ENCODE measurements around the gene UTRN.

The UTRN gene

GRCh38 chr6:144284783-144285547, at the start of gene UTRN:
TSS of gene UTRN (plus strand) at chr6:144285335. CDS start at chr6:144291829, 6,494 bp downstream.
- peak in 2 of 3 donors; percentile 28 to 37 for DNase-seq (ENCODE audit: low read depth in 3 of 3)

DNA sequence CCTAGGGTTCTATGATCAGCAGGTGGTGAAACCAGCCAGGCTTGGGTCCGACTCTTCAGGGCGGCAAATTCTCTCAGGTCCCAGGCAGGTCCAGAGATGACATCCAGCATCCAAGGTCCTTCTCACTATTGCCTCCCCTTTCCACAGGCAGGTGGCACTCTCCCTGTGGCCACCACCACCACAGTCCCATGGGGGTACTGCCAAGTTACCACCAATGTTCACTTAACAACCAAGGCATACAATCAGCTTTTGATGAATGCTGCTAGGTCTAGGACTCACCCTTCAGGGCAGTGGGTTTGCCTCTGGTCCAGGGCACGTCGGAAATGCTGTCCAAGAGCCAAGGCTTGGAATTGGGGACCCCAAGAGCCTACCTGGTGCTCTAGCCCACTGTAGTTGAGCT, 40.4 kb upstream of the UTRN start:
- no peak for DNase-seq (ENCODE audit: low read depth in 3 of 3)

DNA sequence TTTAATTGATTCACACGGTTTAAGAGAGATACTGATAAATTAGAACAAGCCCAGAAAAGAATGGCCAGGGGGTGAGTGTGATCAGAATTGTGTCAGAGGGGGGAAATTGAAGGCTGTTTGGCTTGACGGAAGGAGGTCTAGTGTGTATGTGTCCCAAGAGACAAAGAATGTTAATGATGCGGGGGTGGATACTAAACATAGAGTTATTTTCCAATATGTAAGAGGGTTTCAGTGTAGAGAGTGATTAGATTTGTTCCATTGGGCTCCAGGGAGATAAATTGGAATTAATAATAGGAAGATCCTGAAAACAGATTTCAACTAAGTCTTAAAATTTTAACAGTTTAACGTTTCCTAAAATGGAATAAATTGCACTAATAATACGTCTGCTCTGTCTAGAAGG, 38.1 kb upstream of the UTRN start:
- no peak for DNase-seq (ENCODE audit: low read depth in 3 of 3)

GRCh38 chr6:144248003-144248402, 37.1 kb upstream of the UTRN start:
- no peak for DNase-seq (ENCODE audit: low read depth in 3 of 3)

- no peak for DNase-seq (ENCODE audit: low read depth in 3 of 3)
Observed at GRCh38 chr6:144248476-144249301, 36.4 kb upstream of the UTRN start.

GRCh38 chr6:144250276-144250675, 34.9 kb upstream of the UTRN start:
- DNase-seq (ENCODE audit: low read depth in 3 of 3), result no peak

DNA sequence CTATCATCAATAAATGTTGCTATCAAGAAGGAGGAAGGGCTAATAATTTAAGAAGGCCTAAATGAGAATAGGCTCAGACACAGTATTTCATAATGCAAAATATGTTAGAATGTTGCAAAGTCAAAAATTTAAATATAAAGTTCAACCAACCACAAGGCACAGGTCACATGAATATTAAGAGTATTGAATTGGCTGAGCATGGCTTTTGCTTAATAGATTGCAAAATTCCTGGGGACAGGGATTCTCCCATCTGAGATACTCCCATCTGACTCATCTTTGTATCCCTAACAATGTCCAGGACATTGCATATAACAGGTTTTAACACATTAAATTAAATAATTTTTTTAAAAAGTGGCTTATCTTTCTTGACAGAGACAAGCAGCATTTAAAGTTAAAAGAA, 32.9 kb upstream of the UTRN start:
- no peak for DNase-seq (ENCODE audit: low read depth in 3 of 3)

GRCh38 chr6:144259986-144260385, 25.1 kb upstream of the UTRN start:
- no peak for DNase-seq (ENCODE audit: low read depth in 3 of 3)

- DNase-seq (ENCODE audit: low read depth in 3 of 3), result no peak
Observed at GRCh38 chr6:144262470-144263369, 22.4 kb upstream of the UTRN start.

- DNase-seq (ENCODE audit: low read depth in 3 of 3), result no peak
Observed at GRCh38 chr6:144263786-144264185, 21.3 kb upstream of the UTRN start.

- DNase-seq (ENCODE audit: low read depth in 3 of 3), result no peak
Observed at GRCh38 chr6:144264270-144265060, 20.7 kb upstream of the UTRN start.

GRCh38 chr6:144265061-144265357, 20.1 kb upstream of the UTRN start:
- DNase-seq (ENCODE audit: low read depth in 3 of 3), result no peak

DNA sequence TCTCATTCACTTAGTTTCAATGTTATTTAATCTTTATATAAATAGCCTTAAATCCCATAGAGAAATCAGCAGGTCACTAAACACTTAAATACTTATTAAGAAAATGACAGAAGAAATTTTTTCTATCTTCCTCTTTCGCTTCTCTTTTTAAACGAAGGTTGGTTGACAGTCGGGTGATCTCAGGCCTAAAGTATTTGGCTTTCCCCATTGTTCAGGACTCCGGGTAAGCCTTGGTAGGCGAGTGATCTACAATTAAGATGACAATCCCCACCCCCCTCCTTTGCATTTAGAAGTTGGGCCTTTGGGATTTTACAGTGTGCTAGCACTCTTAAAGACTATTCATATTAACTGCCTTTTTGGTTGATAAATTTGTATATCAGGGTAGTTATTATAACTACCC, 19.7 kb upstream of the UTRN start:
- no peak for DNase-seq (ENCODE audit: low read depth in 3 of 3)

DNA sequence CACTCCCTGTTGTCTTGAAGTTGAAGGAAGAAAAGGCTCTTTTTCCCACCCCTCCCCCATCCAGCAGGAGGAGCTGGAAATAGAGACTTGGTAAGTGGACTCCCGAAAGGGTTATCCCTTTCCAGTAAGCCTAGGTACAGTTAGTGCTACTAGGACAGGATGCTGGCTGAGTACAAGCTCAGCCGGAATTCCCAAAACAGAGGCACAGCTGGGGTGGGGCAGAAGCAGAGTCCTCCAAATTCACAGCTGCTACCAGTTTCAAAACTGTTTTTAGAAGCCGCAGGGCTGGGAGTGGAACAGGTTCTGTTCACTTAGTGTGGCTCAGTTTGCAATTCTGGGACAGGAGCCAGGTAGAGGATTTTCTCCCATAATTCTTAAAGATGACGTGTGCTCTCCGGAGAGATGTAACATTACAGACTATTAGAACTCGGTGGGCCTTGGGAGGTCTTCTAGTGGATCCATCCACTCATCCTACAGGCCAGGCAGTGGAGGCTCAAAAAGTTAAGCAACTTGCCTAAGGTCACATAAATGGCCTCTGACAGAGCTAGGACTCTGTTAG, 19.0 kb upstream of the UTRN start:
- DNase-seq (ENCODE audit: low read depth in 3 of 3), result no peak

GRCh38 chr6:144268794-144269349, 16.3 kb upstream of the UTRN start:
- no peak for DNase-seq (ENCODE audit: low read depth in 3 of 3)

- no peak for DNase-seq (ENCODE audit: low read depth in 3 of 3)
Observed at GRCh38 chr6:144277174-144277573, 8.0 kb upstream of the UTRN start.

GRCh38 chr6:144277605-144278227, 7.4 kb upstream of the UTRN start:
- no peak for DNase-seq (ENCODE audit: low read depth in 3 of 3)

DNA sequence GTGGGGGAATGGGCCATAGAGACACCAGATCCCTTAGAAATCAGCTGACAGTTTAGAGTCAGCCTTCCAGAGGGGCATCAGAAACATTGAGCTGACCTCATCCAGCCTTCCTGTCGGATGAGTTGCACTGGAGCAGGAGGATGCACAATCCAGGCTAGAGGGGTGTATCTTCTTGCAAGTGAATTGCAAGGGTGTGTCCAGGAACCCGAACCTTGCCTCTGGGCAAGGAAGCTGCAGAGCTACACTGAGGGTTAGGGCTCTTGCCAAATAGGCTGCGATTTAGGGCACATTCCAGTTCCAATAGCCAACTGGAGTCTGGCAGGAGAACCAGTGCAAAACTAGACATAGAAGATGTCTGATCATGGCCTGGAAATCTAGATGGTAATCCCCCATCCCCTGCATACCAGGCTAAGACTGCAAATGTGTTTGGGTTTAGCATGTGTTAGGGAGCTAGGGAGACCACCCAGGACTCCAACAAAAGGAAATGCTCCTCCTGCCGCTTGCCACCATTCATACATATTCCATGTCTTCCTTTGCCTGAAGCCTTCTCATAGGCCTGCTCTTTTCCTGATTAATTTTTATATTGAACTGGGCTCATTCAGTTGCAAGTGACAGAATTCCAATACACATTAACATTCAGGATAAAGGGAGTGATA, 6.3 kb upstream of the UTRN start:
- no peak for DNase-seq (ENCODE audit: low read depth in 3 of 3)

DNA sequence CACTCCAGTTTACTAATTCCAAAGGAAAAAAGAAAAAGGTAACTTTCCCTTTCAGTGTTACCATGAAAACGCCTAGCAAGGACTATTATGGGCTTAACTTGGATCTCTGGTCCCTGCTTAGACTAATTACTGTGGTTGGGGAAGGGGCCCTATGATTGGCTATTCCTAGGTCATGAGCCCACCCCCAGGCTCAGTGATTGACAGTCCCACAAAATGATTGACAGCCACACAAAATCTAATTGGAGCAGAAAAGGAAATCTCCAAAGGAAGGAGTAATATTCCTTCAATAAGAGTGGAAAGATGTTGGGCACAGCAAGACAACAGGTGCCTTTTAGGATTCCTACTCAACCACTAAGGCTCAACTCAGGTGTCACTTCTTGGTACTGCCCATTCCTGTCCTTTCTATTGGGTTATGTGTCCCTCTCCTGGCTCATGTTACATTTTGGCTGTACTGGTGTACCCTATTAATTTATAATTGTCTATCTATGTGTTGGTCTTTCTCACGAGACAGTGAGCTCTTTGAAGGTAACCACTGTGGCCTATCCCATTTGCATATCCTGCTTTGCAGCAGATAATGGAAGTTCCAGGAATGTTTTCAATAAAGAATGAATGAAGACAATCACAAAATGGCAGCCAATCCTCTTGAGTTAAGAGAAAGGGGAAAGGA, 5.5 kb upstream of the UTRN start:
- DNase-seq (ENCODE audit: low read depth in 3 of 3), result no peak
